Measurements from ENCODE around the gene DACH1. TPM values are rescaled to one million over a fixed set of nuclear protein-coding genes. Genes with fewer than 3 reads are reported as not detected.

The DACH1 gene
- total RNA-seq, 4 donors from 2014 or later: 1.5 to 55.1 (median 4.7) TPM

DNA sequence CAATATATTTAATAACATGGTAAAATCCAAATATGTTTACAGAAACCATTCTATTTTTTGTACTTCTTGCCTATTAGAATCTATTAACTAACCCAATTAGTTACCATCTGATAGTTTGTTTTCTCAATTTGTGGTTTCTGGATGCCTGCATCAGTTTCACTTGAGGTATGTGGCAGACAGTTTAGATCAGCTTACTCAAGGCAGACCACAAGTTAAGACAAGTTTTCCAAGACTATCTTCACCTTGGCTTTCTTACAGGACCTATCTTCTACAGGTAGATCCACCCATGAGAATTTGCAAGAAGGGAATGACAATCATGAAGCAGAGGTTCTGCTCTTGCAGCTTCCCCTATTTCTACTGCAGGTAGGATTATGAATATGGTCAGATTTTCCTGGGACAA lies 458.6 kb downstream of the DACH1 start:
- H3K4me1 ChIP-seq: no peaks in the 10 kb centered on the region
- intact Hi-C loops (cut with DNase I; ENCODE audit: low total_unique reads): no loop called here
- no peak overlapping the region for H3K27ac ChIP-seq
- no peaks in the 10 kb centered on the region for H3K9me3 ChIP-seq
- no peak for TF ChIP-seq POLR2A (IDR thresholded peaks at IDR 0.05)
- TF ChIP-seq, protein P1, sequence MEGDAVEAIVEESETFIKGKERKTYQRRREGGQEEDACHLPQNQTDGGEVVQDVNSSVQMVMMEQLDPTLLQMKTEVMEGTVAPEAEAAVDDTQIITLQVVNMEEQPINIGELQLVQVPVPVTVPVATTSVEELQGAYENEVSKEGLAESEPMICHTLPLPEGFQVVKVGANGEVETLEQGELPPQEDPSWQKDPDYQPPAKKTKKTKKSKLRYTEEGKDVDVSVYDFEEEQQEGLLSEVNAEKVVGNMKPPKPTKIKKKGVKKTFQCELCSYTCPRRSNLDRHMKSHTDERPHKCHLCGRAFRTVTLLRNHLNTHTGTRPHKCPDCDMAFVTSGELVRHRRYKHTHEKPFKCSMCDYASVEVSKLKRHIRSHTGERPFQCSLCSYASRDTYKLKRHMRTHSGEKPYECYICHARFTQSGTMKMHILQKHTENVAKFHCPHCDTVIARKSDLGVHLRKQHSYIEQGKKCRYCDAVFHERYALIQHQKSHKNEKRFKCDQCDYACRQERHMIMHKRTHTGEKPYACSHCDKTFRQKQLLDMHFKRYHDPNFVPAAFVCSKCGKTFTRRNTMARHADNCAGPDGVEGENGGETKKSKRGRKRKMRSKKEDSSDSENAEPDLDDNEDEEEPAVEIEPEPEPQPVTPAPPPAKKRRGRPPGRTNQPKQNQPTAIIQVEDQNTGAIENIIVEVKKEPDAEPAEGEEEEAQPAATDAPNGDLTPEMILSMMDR (IDR thresholded peaks at IDR 0.05): no peak
- no peak overlapping the region for H3K4me3 ChIP-seq
- H3K27me3 ChIP-seq: no peaks in the 10 kb centered on the region
- no peaks in the 10 kb centered on the region for H3K36me3 ChIP-seq
- DNase-seq: no peak

DNA sequence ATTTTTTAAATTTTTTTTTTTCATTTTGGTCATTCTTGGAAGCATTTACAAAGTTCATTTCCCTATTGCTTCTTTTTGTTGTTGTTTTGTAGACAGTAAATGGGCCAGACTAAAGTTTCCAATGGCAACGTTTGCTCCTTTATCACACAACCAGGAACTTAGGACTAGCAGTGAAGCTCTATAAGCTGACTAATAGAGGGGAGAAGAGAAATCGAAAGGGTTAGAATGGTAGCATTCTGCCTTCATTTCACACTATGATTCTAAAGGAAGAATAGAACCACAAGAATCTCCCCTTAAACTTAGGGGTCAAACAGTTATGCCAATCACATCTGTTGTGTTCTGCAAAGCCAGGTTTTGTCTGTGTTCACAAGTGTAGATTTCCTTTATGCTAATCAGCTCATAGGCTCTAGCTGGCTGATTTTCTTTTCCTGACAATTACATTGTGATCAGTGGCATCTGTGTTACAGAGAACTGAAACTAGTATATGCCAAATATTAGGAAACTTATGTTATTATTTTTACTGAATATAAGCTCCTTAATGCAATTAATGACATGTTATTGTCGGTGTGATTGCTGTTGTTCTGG lies 467.3 kb downstream of the DACH1 start:
- DNase-seq: no peak
- intact Hi-C loops (cut with DNase I; ENCODE audit: low total_unique reads): no loop called here
- H3K27ac ChIP-seq: no peak overlapping the region
- TF ChIP-seq POLR2A (IDR thresholded peaks at IDR 0.05): no peak
- TF ChIP-seq, protein P1 (IDR thresholded peaks at IDR 0.05): no peak
- no peaks in the 10 kb centered on the region for H3K27me3 ChIP-seq
- no peaks in the 10 kb centered on the region for H3K4me1 ChIP-seq
- H3K36me3 ChIP-seq: no peaks in the 10 kb centered on the region
- no peak overlapping the region for H3K4me3 ChIP-seq
- H3K9me3 ChIP-seq: no peaks in the 10 kb centered on the region

- no peaks in the 10 kb centered on the region for H3K27me3 ChIP-seq
- DNase-seq: no peak
- intact Hi-C loops (cut with DNase I; ENCODE audit: low total_unique reads): no loop called here
- H3K27ac ChIP-seq: no peak overlapping the region
- TF ChIP-seq POLR2A (IDR thresholded peaks at IDR 0.05): no peak
- TF ChIP-seq, protein P1 (IDR thresholded peaks at IDR 0.05): no peak
- H3K4me1 ChIP-seq: no peaks in the 10 kb centered on the region
- no peaks in the 10 kb centered on the region for H3K36me3 ChIP-seq
- no peak overlapping the region for H3K4me3 ChIP-seq
- no peaks in the 10 kb centered on the region for H3K9me3 ChIP-seq
Measured at GRCh38 chr13:71396149-71396548, 470.9 kb downstream of the DACH1 start.

DNA sequence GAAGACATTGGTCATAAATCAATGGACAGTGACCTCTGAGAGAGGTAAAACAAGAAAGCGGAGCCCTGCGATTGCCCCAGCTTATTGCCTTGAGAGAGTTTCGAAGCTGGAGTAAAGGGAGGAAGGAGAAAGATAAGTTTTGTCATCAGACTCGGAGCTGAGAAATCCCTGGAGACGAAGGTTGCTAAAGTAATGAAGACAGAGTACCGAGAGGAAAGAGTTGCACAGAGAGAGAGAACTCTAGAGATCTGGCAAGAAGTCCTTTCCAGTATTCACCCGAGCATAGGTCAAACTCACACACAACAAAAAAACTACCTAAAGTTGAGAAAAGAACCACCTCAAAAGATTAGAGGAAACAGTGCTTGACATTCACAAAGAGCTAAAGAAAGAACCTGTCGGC lies 472.0 kb downstream of the DACH1 start:
- no peaks in the 10 kb centered on the region for H3K36me3 ChIP-seq
- intact Hi-C loops (cut with DNase I; ENCODE audit: low total_unique reads): no loop called here
- H3K27ac ChIP-seq: no peak overlapping the region
- DNase-seq: no peak
- no peaks in the 10 kb centered on the region for H3K4me1 ChIP-seq
- TF ChIP-seq POLR2A (IDR thresholded peaks at IDR 0.05): no peak
- TF ChIP-seq, protein P1 (IDR thresholded peaks at IDR 0.05): no peak
- no peaks in the 10 kb centered on the region for H3K9me3 ChIP-seq
- H3K4me3 ChIP-seq: no peak overlapping the region
- no peaks in the 10 kb centered on the region for H3K27me3 ChIP-seq

GRCh38 chr13:71394176-71394575 lies 472.8 kb downstream of the DACH1 start:
- H3K36me3 ChIP-seq: no peaks in the 10 kb centered on the region
- no peak for DNase-seq
- H3K4me3 ChIP-seq: no peak overlapping the region
- TF ChIP-seq POLR2A (IDR thresholded peaks at IDR 0.05): no peak
- TF ChIP-seq, protein P1 (IDR thresholded peaks at IDR 0.05): no peak
- H3K27me3 ChIP-seq: no peaks in the 10 kb centered on the region
- no peaks in the 10 kb centered on the region for H3K9me3 ChIP-seq
- no peaks in the 10 kb centered on the region for H3K4me1 ChIP-seq
- intact Hi-C loops (cut with DNase I; ENCODE audit: low total_unique reads): no loop called here
- no peak overlapping the region for H3K27ac ChIP-seq

All from uterus (tissue), 4 donors.